HCT116 (cell line): ENCODE measurements around the gene PSTPIP1. TPM values are rescaled to one million over a fixed set of nuclear protein-coding genes. Genes with fewer than 3 reads are reported as not detected.

ENCODE experiments used
- ATAC-seq: fragments of 200-7000 bp; cut with Tn5 transposase; 2 replicates; pipeline ENCODE4 v1.9.1; 2020; ENCODE audit warnings: mild to moderate bottlenecking, moderate library complexity
- BruUV-seq: library from RNA; stranded (reverse); fragments of 400-500 nt; replicated peaks from 2 replicates; lab custom pipeline; 2021; lab: Mats Ljungman, UMichigan
- CTCF ChIA-PET: fragments of 300-600 bp; sonication (Branson Sonifier 250); formaldehyde crosslinking; loops from one replicate; lab custom pipeline; 2021; ENCODE audit warnings: antibody characterized with exemption; lab: Charles Lee
- POLR2A ChIA-PET: fragments of 300-600, 350-600 bp; sonication (Branson Sonifier 250); formaldehyde crosslinking; loops from one replicate; lab custom pipeline; 2021; ENCODE audit warnings: antibody characterized with exemption; lab: Charles Lee
- RAD21 ChIA-PET, 2 experiments: fragments of 300-600 bp; sonication (Branson Sonifier 250); formaldehyde crosslinking; loops; one replicate each; lab custom pipeline; 2023; ENCODE audit warnings: low total read pairs in 2 of 2; ENCODE audit not compliant: uncharacterized antibody in 2 of 2, unreplicated experiment in 2 of 2, low non-redundant PET in 1 of 2; lab: Charles Lee
- DNase-seq: peaks from one replicate; pipeline ENCODE4 v3.0.0-alpha.2; 2010; ENCODE audit warnings: low read depth, low spot score
- H2AFZ ChIP-seq: fragments of 200-600 bp; shearing (Covaris generic), sonication (generic); 2 replicates; pipeline ENCODE4 v1.6.1; 2017; ENCODE audit warnings: low read depth, mixed run types, mixed read lengths, antibody characterized with exemption, low read length; ENCODE audit not compliant: poor library complexity, severe bottlenecking
- H3K27ac ChIP-seq: 2 replicates; pipeline ENCODE4 v1.5.1; 2012; ENCODE audit warnings: low read depth, low read length
- H3K27me3 ChIP-seq: fragments of 200-600 bp; sonication (generic); 2 replicates; pipeline ENCODE4 v1.6.1; 2016; ENCODE audit warnings: mixed run types, low read length, mixed read lengths; ENCODE audit not compliant: insufficient read depth
- H3K36me3 ChIP-seq, 2 experiments: fragments of 200-500 bp in 1 of 2; fragments of 200-600 bp in 1 of 2; sonication (Bioruptor generic) in 1 of 2; sonication (generic) in 1 of 2; 2 replicates each; pipeline versions ENCODE4 v1.5.1 to v1.6.1; 2014 to 2016; ENCODE audit warnings: low read length in 2 of 2, inconsistent platforms in 1 of 2, mixed read lengths in 1 of 2, mixed run types in 1 of 2; ENCODE audit not compliant: insufficient read depth in 2 of 2, control insufficient read depth in 1 of 2
- H3K4me1 ChIP-seq, 2 experiments: fragments of 200-600 bp in 1 of 2; sonication (generic) in 1 of 2; 2 replicates each; pipeline versions ENCODE4 v1.5.1 to v1.6.1; 2012 to 2017; ENCODE audit warnings: low read length in 2 of 2, inconsistent platforms in 1 of 2, mild to moderate bottlenecking in 1 of 2, mixed read lengths in 1 of 2, mixed run types in 1 of 2, moderate library complexity in 1 of 2; ENCODE audit not compliant: insufficient read depth in 2 of 2, control insufficient read depth in 1 of 2
- H3K4me2 ChIP-seq: fragments of 200-600 bp; sonication (generic); 2 replicates; pipeline ENCODE4 v1.6.1; 2017; ENCODE audit warnings: mixed run types, low read length, mixed read lengths
- H3K4me3 ChIP-seq, 2 experiments: fragments of 200-600 bp in 1 of 2; sonication (generic) in 1 of 2; replicated peaks in 1 of 2; 2 replicates each; pipeline ENCODE4 v1.5.1; 2011 to 2016; ENCODE audit warnings: low read length in 2 of 2, control low read depth in 1 of 2, low read depth in 1 of 2, mild to moderate bottlenecking in 1 of 2, mixed read lengths in 1 of 2, mixed run types in 1 of 2
- H3K79me2 ChIP-seq: fragments of 200-600 bp; sonication (generic); 2 replicates; pipeline ENCODE4 v1.6.1; 2017; ENCODE audit warnings: mild to moderate bottlenecking, mixed run types, low read length, moderate library complexity, mixed read lengths; ENCODE audit not compliant: insufficient read depth
- H3K9ac ChIP-seq: fragments of 200-600 bp; sonication (generic); 2 replicates; pipeline ENCODE4 v1.6.1; 2016; ENCODE audit warnings: low read length, mixed read lengths
- H3K9me2 ChIP-seq: fragments of 200-600 bp; sonication (generic), shearing (Covaris generic); 2 replicates; pipeline ENCODE4 v1.6.1; 2017; ENCODE audit warnings: mixed run types, mild to moderate bottlenecking, moderate library complexity; ENCODE audit not compliant: insufficient read depth
- H3K9me3 ChIP-seq, 2 experiments: fragments of 200-500 bp in 1 of 2; fragments of 200-600 bp in 1 of 2; sonication (Bioruptor generic) in 1 of 2; sonication (generic) in 1 of 2; 2 replicates each; pipeline ENCODE4 v1.6.1; 2014 to 2017; ENCODE audit warnings: low read length in 2 of 2, mixed read lengths in 2 of 2, inconsistent platforms in 1 of 2, low read depth in 1 of 2, mild to moderate bottlenecking in 1 of 2, mixed run types in 1 of 2, moderate library complexity in 1 of 2; ENCODE audit not compliant: control insufficient read depth in 1 of 2, insufficient read depth in 1 of 2
- H4K20me1 ChIP-seq: fragments of 200-600 bp; sonication (generic), shearing (Covaris generic); 2 replicates; pipeline ENCODE4 v1.6.1; 2017; ENCODE audit warnings: mixed run types, mild to moderate bottlenecking, moderate library complexity; ENCODE audit not compliant: insufficient read depth
- CBX3 ChIP-seq: IDR thresholded peaks from 2 replicates; pipeline ENCODE4 v1.6.1; 2012; ENCODE audit warnings: low read depth
- CEBPB ChIP-seq: IDR thresholded peaks from 2 replicates; pipeline ENCODE4 v1.6.1; 2012; ENCODE audit warnings: low read depth
- ELF1 ChIP-seq: IDR thresholded peaks from 2 replicates; pipeline ENCODE4 v1.6.1; 2012; ENCODE audit warnings: low read depth, borderline replicate concordance
- EZH2 ChIP-seq: fragments of 200-600 bp; sonication (generic); IDR thresholded peaks from 2 replicates; pipeline ENCODE4 v1.6.1; 2017; ENCODE audit warnings: antibody characterized with exemption, mixed run types
- EZH2phosphoT487 ChIP-seq: fragments of 200-600 bp; IDR thresholded peaks from 2 replicates; pipeline ENCODE4 v1.6.1; 2018; ENCODE audit warnings: antibody characterized with exemption, borderline replicate concordance
- FOSL1 ChIP-seq: IDR thresholded peaks from 2 replicates; pipeline ENCODE4 v1.6.1; 2012; ENCODE audit warnings: low read depth
- JUND ChIP-seq: IDR thresholded peaks from 2 replicates; pipeline ENCODE4 v1.6.1; 2012
- POLR2A ChIP-seq: IDR thresholded peaks from 2 replicates; pipeline ENCODE4 v1.7.0; 2011; ENCODE audit warnings: borderline replicate concordance; ENCODE audit not compliant: insufficient read depth, insufficient read length; ENCODE audit errors: extremely low read depth
- POLR2AphosphoS5 ChIP-seq: IDR thresholded peaks from 2 replicates; pipeline ENCODE4 v1.6.1; 2011; ENCODE audit warnings: mild to moderate bottlenecking, low read depth, low read length, moderate library complexity
- SIN3A ChIP-seq: IDR thresholded peaks from 2 replicates; pipeline ENCODE4 v1.6.1; 2012; ENCODE audit warnings: low read depth
- SP1 ChIP-seq: IDR thresholded peaks from 2 replicates; pipeline ENCODE4 v1.6.1; 2012; ENCODE audit warnings: low read depth
- SRF ChIP-seq: IDR thresholded peaks from 2 replicates; pipeline ENCODE4 v1.6.1; 2012; ENCODE audit warnings: low read depth
- TCF7L2 ChIP-seq: IDR thresholded peaks from 2 replicates; pipeline ENCODE4 v1.7.0; 2011; ENCODE audit warnings: borderline replicate concordance, inconsistent platforms; ENCODE audit not compliant: insufficient read depth, insufficient read length; ENCODE audit errors: extremely low read depth
- YY1 ChIP-seq: IDR thresholded peaks from 2 replicates; pipeline ENCODE4 v1.6.1; 2011; ENCODE audit warnings: low read length, low read depth, moderate library complexity, mild to moderate bottlenecking; ENCODE audit not compliant: insufficient replicate concordance; ENCODE audit errors: extremely low read depth
- ZFX ChIP-seq: fragments of 450-650 bp; IDR thresholded peaks from 2 replicates; pipeline ENCODE4 v1.6.1; 2017
- ZNF274 ChIP-seq: fragments of 200-500 bp; sonication (Bioruptor generic); IDR thresholded peaks from 2 replicates; pipeline ENCODE4 v1.6.1; 2014; ENCODE audit warnings: mild to moderate bottlenecking, low read depth, low read length, inconsistent platforms
- intact Hi-C: fragments of 100-400 bp; cut with micrococcal nuclease; formaldehyde crosslinking; loops from 2 replicates; pipeline ENCODE4 v1.10.0; 2022
- total RNA-seq: library from RNA; stranded (reverse); gene quantifications from one replicate; pipeline ENCODE4 v1.2.1, GENCODE V29; 2021; ENCODE audit not compliant: unreplicated experiment
- TF ChIP-seq, protein P1 (sequence below): IDR thresholded peaks from 2 replicates; pipeline ENCODE4 v1.6.1; 2012
- TF ChIP-seq, protein P2 (sequence below): IDR thresholded peaks from 2 replicates; pipeline ENCODE4 v1.6.1; 2011; ENCODE audit warnings: mild to moderate bottlenecking, low read length, moderate library complexity; ENCODE audit not compliant: insufficient replicate concordance; ENCODE audit errors: extremely low read depth
- TF ChIP-seq, protein P3 (sequence below), 3 experiments: fragments of 200-600 bp in 1 of 3; sonication (generic) in 1 of 3; IDR thresholded peaks in 2 of 3; conservative IDR thresholded peaks in 1 of 3; 2 replicates each; pipeline ENCODE4 v1.5.1; 2012 to 2017; ENCODE audit warnings: low read depth in 2 of 3, low read length in 2 of 3, antibody characterized with exemption in 1 of 3, borderline replicate concordance in 1 of 3, control low read depth in 1 of 3, mild to moderate bottlenecking in 1 of 3, mixed read lengths in 1 of 3, mixed run types in 1 of 3, moderate library complexity in 1 of 3; ENCODE audit not compliant: insufficient read depth in 1 of 3
- TF ChIP-seq, protein P4 (sequence below): IDR thresholded peaks from 2 replicates; pipeline ENCODE4 v1.6.1; 2012

PSTPIP1 gene
- total RNA-seq, 1 experiment from 2014 or later: 0.79 TPM

DNA sequence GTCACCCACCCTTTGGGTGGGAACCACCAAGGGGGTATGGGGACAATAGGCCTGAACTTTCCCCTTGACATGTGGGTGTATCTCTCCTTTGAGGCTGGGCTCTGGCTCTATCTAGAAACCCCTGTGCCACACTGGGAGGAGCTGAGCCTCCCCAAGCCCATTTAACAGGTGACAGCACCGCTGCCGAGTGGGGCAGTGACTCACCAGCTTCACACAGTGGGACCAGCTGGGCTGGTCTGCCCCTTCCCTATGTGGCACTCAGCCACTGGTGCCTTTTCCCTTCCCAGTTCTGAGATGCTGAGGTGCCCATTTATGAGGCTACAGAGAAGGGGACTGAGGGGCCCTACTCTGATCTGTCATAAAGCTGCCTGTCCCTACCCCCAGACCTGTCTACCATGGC lies 5.1 kb downstream of the PSTPIP1 start:
- Histone ChIP-seq H3K27ac (no peak overlapping the region), H3K9me2 (no peaks in the 10 kb centered on the region), H3K4me2 (no peak overlapping the region), H3K36me3 (no peaks in the 10 kb centered on the region), H3K9me3 (no peaks in the 10 kb centered on the region), H3K79me2 (no peaks in the 10 kb centered on the region), H3K27me3 (no peaks in the 10 kb centered on the region), H4K20me1 (no peaks in the 10 kb centered on the region), H3K9ac (no peak overlapping the region), H2AFZ (no peak overlapping the region), H3K4me1 (no peaks in the 10 kb centered on the region), H3K4me3 (no peak overlapping the region)
- ChIA-PET POLR2A (no interaction called here), CTCF (no interaction called here), RAD21 (no interaction called here)
- no peak for TF ChIP-seq ZNF274
- no peak for TF ChIP-seq CEBPB
- TF ChIP-seq, protein P1, sequence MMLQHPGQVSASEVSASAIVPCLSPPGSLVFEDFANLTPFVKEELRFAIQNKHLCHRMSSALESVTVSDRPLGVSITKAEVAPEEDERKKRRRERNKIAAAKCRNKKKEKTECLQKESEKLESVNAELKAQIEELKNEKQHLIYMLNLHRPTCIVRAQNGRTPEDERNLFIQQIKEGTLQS: no peak
- TF ChIP-seq, protein P2, sequence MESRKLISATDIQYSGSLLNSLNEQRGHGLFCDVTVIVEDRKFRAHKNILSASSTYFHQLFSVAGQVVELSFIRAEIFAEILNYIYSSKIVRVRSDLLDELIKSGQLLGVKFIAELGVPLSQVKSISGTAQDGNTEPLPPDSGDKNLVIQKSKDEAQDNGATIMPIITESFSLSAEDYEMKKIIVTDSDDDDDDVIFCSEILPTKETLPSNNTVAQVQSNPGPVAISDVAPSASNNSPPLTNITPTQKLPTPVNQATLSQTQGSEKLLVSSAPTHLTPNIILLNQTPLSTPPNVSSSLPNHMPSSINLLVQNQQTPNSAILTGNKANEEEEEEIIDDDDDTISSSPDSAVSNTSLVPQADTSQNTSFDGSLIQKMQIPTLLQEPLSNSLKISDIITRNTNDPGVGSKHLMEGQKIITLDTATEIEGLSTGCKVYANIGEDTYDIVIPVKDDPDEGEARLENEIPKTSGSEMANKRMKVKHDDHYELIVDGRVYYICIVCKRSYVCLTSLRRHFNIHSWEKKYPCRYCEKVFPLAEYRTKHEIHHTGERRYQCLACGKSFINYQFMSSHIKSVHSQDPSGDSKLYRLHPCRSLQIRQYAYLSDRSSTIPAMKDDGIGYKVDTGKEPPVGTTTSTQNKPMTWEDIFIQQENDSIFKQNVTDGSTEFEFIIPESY: no peak
- TF ChIP-seq YY1: no peak
- no peak for TF ChIP-seq ZFX
- TF ChIP-seq POLR2AphosphoS5: no peak
- no peak for TF ChIP-seq SP1
- TF ChIP-seq, protein P3, sequence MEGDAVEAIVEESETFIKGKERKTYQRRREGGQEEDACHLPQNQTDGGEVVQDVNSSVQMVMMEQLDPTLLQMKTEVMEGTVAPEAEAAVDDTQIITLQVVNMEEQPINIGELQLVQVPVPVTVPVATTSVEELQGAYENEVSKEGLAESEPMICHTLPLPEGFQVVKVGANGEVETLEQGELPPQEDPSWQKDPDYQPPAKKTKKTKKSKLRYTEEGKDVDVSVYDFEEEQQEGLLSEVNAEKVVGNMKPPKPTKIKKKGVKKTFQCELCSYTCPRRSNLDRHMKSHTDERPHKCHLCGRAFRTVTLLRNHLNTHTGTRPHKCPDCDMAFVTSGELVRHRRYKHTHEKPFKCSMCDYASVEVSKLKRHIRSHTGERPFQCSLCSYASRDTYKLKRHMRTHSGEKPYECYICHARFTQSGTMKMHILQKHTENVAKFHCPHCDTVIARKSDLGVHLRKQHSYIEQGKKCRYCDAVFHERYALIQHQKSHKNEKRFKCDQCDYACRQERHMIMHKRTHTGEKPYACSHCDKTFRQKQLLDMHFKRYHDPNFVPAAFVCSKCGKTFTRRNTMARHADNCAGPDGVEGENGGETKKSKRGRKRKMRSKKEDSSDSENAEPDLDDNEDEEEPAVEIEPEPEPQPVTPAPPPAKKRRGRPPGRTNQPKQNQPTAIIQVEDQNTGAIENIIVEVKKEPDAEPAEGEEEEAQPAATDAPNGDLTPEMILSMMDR (IDR thresholded peaks at IDR 0.05 in 2 of 3, conservative IDR thresholded peaks at IDR 0.05 in 1 of 3; ENCODE audit: borderline replicate concordance in 1 of 3, insufficient read depth in 1 of 3, low read depth in 2 of 3, low read length in 2 of 3): no peak
- no peak for TF ChIP-seq ELF1
- no peak for TF ChIP-seq SRF
- no peak for TF ChIP-seq EZH2phosphoT487
- no peak for TF ChIP-seq TCF7L2
- TF ChIP-seq CBX3: no peak
- no peak for TF ChIP-seq FOSL1
- TF ChIP-seq POLR2A: no peak
- no peak for TF ChIP-seq EZH2
- no peak for TF ChIP-seq JUND
- no peak for TF ChIP-seq SIN3A
- TF ChIP-seq, protein P4, sequence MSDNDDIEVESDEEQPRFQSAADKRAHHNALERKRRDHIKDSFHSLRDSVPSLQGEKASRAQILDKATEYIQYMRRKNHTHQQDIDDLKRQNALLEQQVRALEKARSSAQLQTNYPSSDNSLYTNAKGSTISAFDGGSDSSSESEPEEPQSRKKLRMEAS: no peak
- DNase-seq: no peak
- BruUV-seq: no TSS peak
- intact Hi-C loops: no loop called here
- ATAC-seq: no peak
